Aorta (tissue), 5 donors: ENCODE data around the gene PPP2CA. TPM values are rescaled to one million over a fixed set of nuclear protein-coding genes. Genes with fewer than 3 reads are reported as not detected.
"Not testable (repeated sequence)": the region's sequence is repeated elsewhere in the genome, so short reads cannot be mapped to it uniquely, and the experiment has no call there.

Experiments used
- ATAC-seq: fragments of 200-7000 bp; cut with Tn5 transposase; one replicate; pipeline ENCODE4 v1.9.1; 2022; ENCODE audit warnings: moderate library complexity; ENCODE audit not compliant: low FRiP score
- DNase-seq, 2 donors: peaks; one replicate each; pipeline ENCODE4 v3.0.0-alpha.2; 2020
- H3K27ac ChIP-seq, 2 donors: one replicate each; pipeline ENCODE4 v1.5.1; 2013; ENCODE audit warnings: low read length in 2 of 2, mild to moderate bottlenecking in 2 of 2, moderate library complexity in 2 of 2, control low read depth in 1 of 2, inconsistent platforms in 1 of 2, low read depth in 1 of 2
- H3K27me3 ChIP-seq, 2 donors: one replicate each; pipeline ENCODE4 v1.6.1; 2013; ENCODE audit warnings: control low read depth in 1 of 2, low read length in 1 of 2, mild to moderate bottlenecking in 1 of 2, moderate library complexity in 1 of 2; ENCODE audit not compliant: insufficient read depth in 2 of 2, control insufficient read depth in 1 of 2
- H3K36me3 ChIP-seq, 2 donors: one replicate each; pipeline ENCODE4 v1.6.1; 2013; ENCODE audit warnings: control low read depth in 1 of 2, low read length in 1 of 2, mild to moderate bottlenecking in 1 of 2; ENCODE audit not compliant: insufficient read depth in 2 of 2, control insufficient read depth in 1 of 2
- H3K4me1 ChIP-seq, 2 donors: one replicate each; pipeline ENCODE4 v1.6.1; 2013; ENCODE audit warnings: low read length in 2 of 2, control low read depth in 1 of 2, mild to moderate bottlenecking in 1 of 2, moderate library complexity in 1 of 2; ENCODE audit not compliant: insufficient read depth in 2 of 2, control insufficient read depth in 1 of 2
- H3K4me3 ChIP-seq, 2 donors: one replicate each; pipeline ENCODE4 v1.5.1; 2013; ENCODE audit warnings: low read length in 2 of 2, control low read depth in 1 of 2, mild to moderate bottlenecking in 1 of 2
- H3K9me3 ChIP-seq: one replicate; pipeline ENCODE4 v1.6.1; 2013; ENCODE audit warnings: mild to moderate bottlenecking, low read length; ENCODE audit not compliant: control insufficient read depth
- whole genome bisulfite sequencing, 2 donors: extraction: QIAGEN DNeasy Blood & Tissue Kit; methylation state at CpG; one replicate each; pipeline ENCODE4 v1.1.7; 2013; 5-methylcytosine and 5-hydroxymethylcytosine counted together
- intact Hi-C, 2 donors: fragments of 100-400 bp; cut with DNase I; formaldehyde crosslinking; loops; one replicate each; pipeline versions ENCODE4 v1.14.2 to v1.15.0; 2022
- polyA plus RNA-seq, 2 donors: library from polyadenylated mRNA; stranded (reverse); fragments of 200-250 nt; gene quantifications; one replicate each; pipeline ENCODE4 v1.2.3, GENCODE V29; 2013
- total RNA-seq, 2 donors: library from RNA; stranded (reverse); fragmentation: NEBNext Ultra II Directional; extraction: Animal tissue kit (Norgen Biotek cat#: 25700); gene quantifications; one replicate each; pipeline ENCODE4 v1.2.1, GENCODE V29; 2021
- donor health status: healthy with polysubstance abuse.
- donor health status: Bipolar disorder and iron deficiency.
- donor health status: DM: no; HTN: no; CAD: no.
- donor health status: DM: no; HTN: no; CAD: no.
- donor health status: DM: yes; HTN: yes; CAD: no.

PPP2CA gene
- total and polyA plus RNA-seq, 4 donors = 32.5 to 96.6 (median 69.3) TPM

DNA sequence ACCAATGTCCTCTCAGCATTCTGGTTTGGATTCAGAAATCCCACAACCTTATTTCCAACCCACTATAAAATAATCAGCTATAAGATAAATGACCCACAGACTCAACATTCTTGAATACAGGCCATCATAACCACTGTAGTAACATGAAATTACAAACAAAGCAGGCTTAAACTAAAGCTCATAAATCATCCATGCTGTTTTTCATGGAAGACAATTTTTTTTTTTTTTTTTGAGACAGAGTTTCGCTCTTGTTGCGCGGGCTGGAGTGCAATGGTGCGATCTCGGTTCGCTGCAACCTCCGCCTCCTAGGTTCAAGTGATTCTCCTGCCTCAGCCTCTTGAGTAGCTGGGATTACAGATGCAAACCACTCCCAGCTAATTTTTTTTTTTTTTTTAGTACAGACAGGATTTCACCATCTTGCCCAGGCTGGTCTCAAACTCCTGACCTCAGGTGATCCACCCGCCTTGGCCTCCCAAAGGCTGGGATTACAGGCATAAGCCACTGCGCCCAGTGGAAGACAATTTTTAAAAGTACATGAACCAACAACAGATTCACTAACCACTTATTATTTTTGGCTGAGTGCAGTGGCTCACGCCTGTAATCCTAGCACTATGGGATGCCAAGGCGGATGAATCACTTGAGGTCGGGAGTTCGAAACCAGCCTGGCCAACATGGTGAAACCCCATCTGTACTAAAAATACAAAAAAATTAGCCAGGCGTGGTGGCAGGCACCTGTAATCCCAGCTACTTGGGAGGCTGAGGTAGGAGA, 14.4 kb downstream of the PPP2CA start:
- H3K36me3 ChIP-seq, H3K9me3 ChIP-seq, H3K4me3 ChIP-seq, H3K27ac ChIP-seq, DNase-seq, intact Hi-C loops, H3K27me3 ChIP-seq, H3K4me1 ChIP-seq, ATAC-seq: not testable (repeated sequence)
- 74 to 80% methylated on average over 14 of the region's 14 CpGs for WGBS, 2 donors

GRCh38 chr5:134209477-134210245, 16.2 kb downstream of the PPP2CA start:
- Histone ChIP-seq H3K27me3 (no peaks in the 10 kb centered on the region), H3K9me3 (peaks cover 3% of the 10 kb centered on the region), H3K36me3 (no peaks in the 10 kb centered on the region), H3K27ac (peak overlapping the region in 1 of 2 donors; percentile 11), H3K4me3 (no peak overlapping the region), H3K4me1 (peaks cover 2 to 3% of the 10 kb centered on the region in 2 donors)
- no peak for DNase-seq
- intact Hi-C loops = no loop called here
- 64 to 66% methylated on average over 14 of the region's 14 CpGs for WGBS, 2 donors
- no peak for ATAC-seq

DNA sequence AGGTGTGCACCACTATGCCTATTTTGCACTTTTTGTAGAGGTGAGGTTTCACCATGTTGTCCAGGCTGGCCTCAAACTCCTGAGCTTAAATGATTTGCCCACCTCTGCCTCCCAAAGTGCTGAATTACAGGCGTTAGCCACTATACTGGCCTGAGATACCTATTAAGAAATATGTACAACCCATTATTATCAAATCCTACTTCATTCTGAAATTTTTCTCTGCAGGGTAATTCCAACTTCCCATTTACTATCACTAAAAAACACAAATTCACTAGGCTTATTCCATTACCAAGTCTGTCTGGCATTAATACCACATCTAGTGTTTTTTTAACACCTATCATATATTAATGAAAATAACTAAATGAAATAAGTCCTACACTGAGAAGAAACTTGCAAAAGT, 18.2 kb downstream of the PPP2CA start:
- WGBS, 2 donors = 59 to 64% methylated on average over 1 of the region's 1 CpG

GRCh38 chr5:134206627-134207160, 19.2 kb downstream of the PPP2CA start:
- no peak for ATAC-seq
- Histone ChIP-seq H3K36me3 (peaks cover 3 to 4% of the 10 kb centered on the region in 2 donors), H3K4me3 (no peak overlapping the region), H3K27me3 (no peaks in the 10 kb centered on the region), H3K4me1 (peaks cover 2 to 3% of the 10 kb centered on the region in 2 donors), H3K27ac (no peak overlapping the region), H3K9me3 (no peaks in the 10 kb centered on the region)
- intact Hi-C loops = no loop called here
- DNase-seq = no peak
- WGBS, 2 donors = 80 to 81% methylated on average over 7 of the region's 7 CpGs

More for the DNA sequence above, 18.2 kb downstream of the PPP2CA start:
- Histone ChIP-seq H3K36me3 (peaks cover 3 to 4% of the 10 kb centered on the region in 2 donors), H3K4me1 (peaks cover 2 to 3% of the 10 kb centered on the region in 2 donors), H3K9me3 (no peaks in the 10 kb centered on the region), H3K27ac (no peak overlapping the region), H3K4me3 (no peak overlapping the region), H3K27me3 (no peaks in the 10 kb centered on the region)
- DNase-seq = no peak
- intact Hi-C loops = no loop called here
- ATAC-seq = no peak

DNA sequence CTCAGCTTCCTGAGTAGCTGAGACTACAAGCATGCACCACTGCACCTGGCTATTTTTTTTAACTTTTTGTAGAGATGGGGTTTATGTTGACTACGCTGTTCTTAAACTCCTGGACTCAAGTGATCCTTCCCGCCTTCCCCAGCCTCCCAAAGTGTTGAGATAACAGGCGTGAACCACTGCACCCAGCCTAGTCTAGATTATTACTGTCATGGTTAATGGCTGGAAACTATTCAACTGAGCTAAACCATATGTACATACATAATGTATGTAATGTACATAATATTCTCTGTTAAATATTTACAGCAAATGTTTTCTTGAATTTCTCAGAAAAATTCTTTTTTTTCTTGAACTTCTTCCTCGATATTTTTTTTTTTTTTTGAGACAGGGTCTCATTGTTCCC, 21.3 kb downstream of the PPP2CA start:
- Histone ChIP-seq H3K27me3 (no peaks in the 10 kb centered on the region), H3K27ac (no peak overlapping the region), H3K4me1 (no peaks in the 10 kb centered on the region), H3K4me3 (no peak overlapping the region), H3K9me3 (no peaks in the 10 kb centered on the region), H3K36me3 (peaks cover 5 to 7% of the 10 kb centered on the region in 2 donors)
- intact Hi-C loops = no loop called here
- 91 to 92% methylated on average over 4 of the region's 4 CpGs for WGBS, 2 donors
- ATAC-seq (no peak), DNase-seq (no peak)

DNA sequence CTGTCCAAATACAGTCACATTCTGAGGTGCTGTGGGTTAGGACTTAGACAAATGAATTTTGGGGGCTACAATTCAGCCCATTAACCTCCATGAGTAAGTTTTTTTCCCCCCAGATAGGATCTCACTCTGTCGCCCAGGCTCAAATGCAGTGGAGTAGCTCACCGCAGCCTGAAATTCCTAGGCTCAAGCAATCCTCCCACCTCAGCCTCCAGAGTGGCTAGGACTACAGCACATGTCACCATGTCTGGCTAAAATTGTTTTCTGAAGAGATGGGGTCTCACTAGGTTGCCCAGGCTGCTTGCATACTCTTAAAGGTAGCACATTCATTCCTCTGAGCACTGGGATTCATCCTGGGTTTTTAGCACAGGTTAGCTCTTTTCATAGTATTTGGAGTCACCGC, 22.2 kb downstream of the PPP2CA start:
- no peak for ATAC-seq
- intact Hi-C loops = no loop called here

DNA sequence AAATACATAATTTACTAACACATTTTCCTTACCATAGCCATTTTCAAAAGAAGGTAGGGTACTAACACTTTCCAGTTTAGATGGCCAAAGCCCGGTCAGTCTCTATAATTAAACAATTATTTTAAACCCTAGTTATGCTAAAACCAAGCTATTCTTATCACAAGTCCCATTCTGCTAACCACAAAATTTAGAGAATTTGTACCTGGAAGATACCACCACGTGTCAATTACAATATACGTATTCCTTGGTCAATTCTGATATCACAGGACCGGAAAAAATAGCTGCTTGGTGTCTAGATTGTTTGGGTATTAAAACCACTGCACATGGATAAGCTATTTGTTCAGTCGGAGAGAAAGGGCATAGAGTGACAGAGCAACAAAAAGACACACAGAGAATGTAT, 30.2 kb downstream of the PPP2CA start:
- Histone ChIP-seq H3K27me3 (no peaks in the 10 kb centered on the region), H3K4me1 (no peaks in the 10 kb centered on the region), H3K9me3 (no peaks in the 10 kb centered on the region), H3K4me3 (no peak overlapping the region), H3K36me3 (peaks cover 3 to 8% of the 10 kb centered on the region in 2 donors), H3K27ac (no peak overlapping the region)
- intact Hi-C loops = no loop called here
- 69 to 75% methylated on average over 5 of the region's 5 CpGs for WGBS, 2 donors
- DNase-seq (no peak), ATAC-seq (no peak)

More for the DNA sequence above, 22.2 kb downstream of the PPP2CA start:
- DNase-seq = no peak
- Histone ChIP-seq H3K4me3 (no peak overlapping the region), H3K36me3 (peaks cover 5 to 12% of the 10 kb centered on the region in 2 donors), H3K27me3 (no peaks in the 10 kb centered on the region), H3K4me1 (no peaks in the 10 kb centered on the region), H3K9me3 (no peaks in the 10 kb centered on the region), H3K27ac (no peak overlapping the region)
- WGBS, 2 donors = 94 to 97% methylated on average over 3 of the region's 3 CpGs

DNA sequence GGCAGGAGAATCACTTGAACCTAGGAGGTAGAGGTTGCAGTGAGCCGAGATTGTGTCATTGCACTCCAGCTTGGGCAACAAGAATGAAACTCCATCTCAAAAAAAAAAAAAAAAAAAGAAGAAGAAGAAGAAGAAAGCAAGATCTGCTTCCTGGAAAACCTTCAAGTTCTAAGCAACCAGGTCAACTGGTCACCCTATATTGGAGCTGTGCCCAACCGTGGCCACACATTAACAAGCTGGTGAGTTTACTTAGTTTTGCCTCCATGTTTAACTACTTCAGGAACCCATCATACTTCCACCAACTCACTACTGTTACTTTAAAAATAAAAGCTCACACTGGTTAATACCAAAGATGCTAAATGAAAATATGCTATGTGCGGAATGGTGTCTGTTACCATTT, 36.8 kb downstream of the PPP2CA start:
- ATAC-seq (no peak), DNase-seq (no peak)
- no peak overlapping the region for H3K27ac ChIP-seq
- H3K4me1 ChIP-seq = no peaks in the 10 kb centered on the region
- no peaks in the 10 kb centered on the region for H3K27me3 ChIP-seq
- no peaks in the 10 kb centered on the region for H3K36me3 ChIP-seq
- 89 to 90% methylated on average over 3 of the region's 3 CpGs for WGBS, 2 donors
- intact Hi-C loops = loop anchor here in 1 of 2 donors (10.0 kb wide), 1 partner anchor 396 kb away; no protein-coding TSS in a partner anchor
- no peak overlapping the region for H3K4me3 ChIP-seq
- no peaks in the 10 kb centered on the region for H3K9me3 ChIP-seq
